ENCODE results near the gene RAB19.
A peak's percentile ranks its signal among the peaks of the same experiment; 100 is the strongest.

RAB19 gene

GRCh38 chr7:140403878-140404564 lies at the start of gene RAB19:
TSS of gene RAB19 (plus strand) at chr7:140404058. CDS start at chr7:140407647, 3,589 bp downstream.
- no peak for DNase-seq (ENCODE audit: low spot score)

- DNase-seq (ENCODE audit: low spot score) = no peak
Measured at GRCh38 chr7:140358024-140358411, 45.8 kb upstream of the RAB19 start.

- no peak for DNase-seq (ENCODE audit: low spot score)
Measured at GRCh38 chr7:140358412-140359051, 45.3 kb upstream of the RAB19 start.

- no peak for DNase-seq (ENCODE audit: low spot score)
Measured at GRCh38 chr7:140360697-140361229, 43.1 kb upstream of the RAB19 start.

GRCh38 chr7:140364819-140365218 lies 39.0 kb upstream of the RAB19 start:
- no peak for DNase-seq (ENCODE audit: low spot score)

- DNase-seq (ENCODE audit: low spot score) = no peak
Measured at GRCh38 chr7:140367528-140367927, 36.3 kb upstream of the RAB19 start.

- no peak for DNase-seq (ENCODE audit: low spot score)
Measured at GRCh38 chr7:140369294-140369693, 34.6 kb upstream of the RAB19 start.

GRCh38 chr7:140375323-140375722 lies 28.5 kb upstream of the RAB19 start:
- DNase-seq (ENCODE audit: low spot score) = no peak

- no peak for DNase-seq (ENCODE audit: low spot score)
Measured at GRCh38 chr7:140375892-140376730, 27.7 kb upstream of the RAB19 start.

GRCh38 chr7:140383954-140384713 lies 19.7 kb upstream of the RAB19 start:
- DNase-seq (ENCODE audit: low spot score) = no peak

GRCh38 chr7:140384894-140385545 lies 18.8 kb upstream of the RAB19 start:
- DNase-seq (ENCODE audit: low spot score) = no peak

- no peak for DNase-seq (ENCODE audit: low spot score)
Measured at GRCh38 chr7:140389445-140389844, 14.4 kb upstream of the RAB19 start.

GRCh38 chr7:140390034-140390433 lies 13.8 kb upstream of the RAB19 start:
- DNase-seq (ENCODE audit: low spot score) = no peak

- DNase-seq (ENCODE audit: low spot score) = no peak
Measured at GRCh38 chr7:140390466-140391190, 13.2 kb upstream of the RAB19 start.

- no peak for DNase-seq (ENCODE audit: low spot score)
Measured at GRCh38 chr7:140391634-140392033, 12.2 kb upstream of the RAB19 start.

- no peak for DNase-seq (ENCODE audit: low spot score)
Measured at GRCh38 chr7:140393756-140394306, 10.0 kb upstream of the RAB19 start.

- peak; percentile 94 for DNase-seq (ENCODE audit: low spot score)
Measured at GRCh38 chr7:140397784-140398750, 5.8 kb upstream of the RAB19 start, which contains the start of gene SLC37A3. TSS of gene SLC37A3 (minus strand) at chr7:140398530. CDS start at chr7:140382526, 16,004 bp downstream.

GRCh38 chr7:140398821-140399220 lies 5.0 kb upstream of the RAB19 start:
- no peak for DNase-seq (ENCODE audit: low spot score)

GRCh38 chr7:140400381-140400780 lies 3.5 kb upstream of the RAB19 start:
- no peak for DNase-seq (ENCODE audit: low spot score)

Measured in hepatic stellate cell (primary cell).